Effector memory CD4-positive, alpha-beta T cell (primary cell): ENCODE data around the gene KIF3C.
"Not testable (repeated sequence)": the region's sequence is repeated elsewhere in the genome, so short reads cannot be mapped to it uniquely, and the experiment has no call there.

Experiments used
- DNase-seq, 3 donors: peaks; one replicate each; pipeline ENCODE4 v3.0.0-alpha.2; 2020
- H3K27ac ChIP-seq: 2 replicates; pipeline ENCODE4 v1.7.0; 2013; ENCODE audit warnings: mild to moderate bottlenecking, low read length, moderate library complexity; ENCODE audit not compliant: insufficient read depth, poor library complexity, severe bottlenecking
- H3K27me3 ChIP-seq: replicated peaks from 2 replicates; pipeline ENCODE4 v1.7.0; 2013; ENCODE audit warnings: mild to moderate bottlenecking, low read length; ENCODE audit not compliant: insufficient read depth, control insufficient read depth, poor library complexity, severe bottlenecking
- H3K36me3 ChIP-seq: 2 replicates; pipeline ENCODE4 v1.7.0; 2013; ENCODE audit warnings: mild to moderate bottlenecking, low read length, moderate library complexity; ENCODE audit not compliant: control insufficient read depth, insufficient read depth
- H3K4me1 ChIP-seq: 2 replicates; pipeline ENCODE4 v1.7.0; 2013; ENCODE audit warnings: low read length, mild to moderate bottlenecking; ENCODE audit not compliant: control insufficient read depth, insufficient read depth, poor library complexity, severe bottlenecking
- H3K4me3 ChIP-seq: 2 replicates; pipeline ENCODE4 v1.7.0; 2013; ENCODE audit warnings: low read length, low read depth, mild to moderate bottlenecking; ENCODE audit not compliant: insufficient read depth, poor library complexity, severe bottlenecking
- H3K9me3 ChIP-seq: 2 replicates; pipeline ENCODE4 v1.7.0; 2013; ENCODE audit warnings: mild to moderate bottlenecking, low read length, moderate library complexity; ENCODE audit not compliant: control insufficient read depth

KIF3C gene

DNA sequence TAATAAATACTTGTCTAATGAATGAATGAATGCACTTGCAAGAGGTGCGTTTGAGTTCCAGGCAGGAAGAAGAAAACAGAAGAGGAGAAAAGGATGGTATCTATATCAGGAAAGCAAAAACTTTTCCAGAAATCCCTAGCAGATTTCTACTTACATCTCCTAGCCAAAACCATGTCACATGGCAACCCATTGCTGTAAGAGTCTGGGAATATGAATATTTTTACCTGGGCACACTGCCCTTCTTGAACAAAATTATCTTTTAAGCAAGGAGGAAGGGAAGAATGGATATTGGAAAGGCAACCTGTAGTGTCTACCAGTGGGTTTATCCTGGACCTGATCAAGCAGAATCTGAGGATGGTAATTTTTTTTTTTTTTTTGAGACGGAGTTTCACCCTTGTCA lies 59.8 kb downstream of the KIF3C start:
- Histone ChIP-seq H3K36me3 (no peaks in the 10 kb centered on the region), H3K27me3 (no peaks in the 10 kb centered on the region), H3K4me1 (no peaks in the 10 kb centered on the region), H3K9me3 (no peaks in the 10 kb centered on the region), H3K4me3 (no peak overlapping the region), H3K27ac (no peak overlapping the region)
- DNase-seq = no peak

- H3K36me3 ChIP-seq = no peaks in the 10 kb centered on the region
- H3K27me3 ChIP-seq = no peaks in the 10 kb centered on the region
- DNase-seq = no peak
- H3K27ac ChIP-seq = no peak overlapping the region
- no peaks in the 10 kb centered on the region for H3K9me3 ChIP-seq
- H3K4me3 ChIP-seq = no peak overlapping the region
- H3K4me1 ChIP-seq = no peaks in the 10 kb centered on the region
Observed at GRCh38 chr2:25920786-25921415, 61.4 kb downstream of the KIF3C start.

DNA sequence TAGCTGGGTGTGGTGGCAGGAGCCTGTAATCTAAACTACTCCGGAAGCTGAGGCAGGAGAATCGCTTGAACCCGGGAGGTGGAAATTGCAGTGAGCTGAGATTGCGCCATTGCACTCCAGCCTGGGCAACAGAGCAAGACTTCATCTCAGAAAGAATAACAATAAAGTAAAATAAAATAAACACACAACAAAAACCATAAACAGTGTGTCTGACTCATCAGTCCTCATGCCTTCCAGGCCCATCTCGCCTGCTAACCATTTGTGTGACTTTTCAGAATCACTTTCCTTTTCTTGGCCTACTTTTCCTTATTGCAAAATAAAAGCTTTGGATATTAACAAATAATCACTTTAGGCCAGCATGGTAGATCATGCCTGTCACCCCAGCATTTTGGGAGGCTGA lies 62.0 kb downstream of the KIF3C start:
- H3K4me1 ChIP-seq = no peaks in the 10 kb centered on the region
- DNase-seq = no peak
- H3K27ac ChIP-seq = no peak overlapping the region
- no peaks in the 10 kb centered on the region for H3K9me3 ChIP-seq
- H3K36me3 ChIP-seq = no peaks in the 10 kb centered on the region
- no peak overlapping the region for H3K4me3 ChIP-seq
- H3K27me3 ChIP-seq = no peaks in the 10 kb centered on the region

DNA sequence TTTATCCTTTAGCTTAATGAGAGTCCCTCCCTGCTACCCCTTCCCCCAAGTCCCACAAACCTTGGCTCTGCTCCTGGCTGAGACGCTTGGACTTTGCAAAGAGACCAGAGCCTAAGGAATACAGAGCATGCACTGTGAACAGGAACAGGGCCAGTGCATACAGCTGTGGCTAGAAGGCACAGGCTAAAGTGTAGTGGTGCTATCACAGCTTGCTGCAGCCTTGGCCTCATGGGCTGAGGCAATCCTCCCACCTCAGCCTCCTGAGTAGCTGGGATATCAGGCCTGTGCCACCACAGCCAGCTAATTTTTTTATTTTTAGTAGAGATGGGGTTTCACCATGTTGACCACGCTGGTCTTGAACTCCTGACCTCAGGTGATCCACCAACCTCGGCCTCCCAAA lies 64.5 kb downstream of the KIF3C start:
- Histone ChIP-seq H3K4me3 (no peak overlapping the region), H3K27ac (no peak overlapping the region), H3K36me3 (no peaks in the 10 kb centered on the region), H3K9me3 (no peaks in the 10 kb centered on the region), H3K27me3 (no peaks in the 10 kb centered on the region), H3K4me1 (no peaks in the 10 kb centered on the region)
- no peak for DNase-seq

GRCh38 chr2:25917411-25917810 lies 64.9 kb downstream of the KIF3C start:
- H3K27ac ChIP-seq, H3K36me3 ChIP-seq, H3K9me3 ChIP-seq, H3K27me3 ChIP-seq, DNase-seq, H3K4me3 ChIP-seq, H3K4me1 ChIP-seq: not testable (repeated sequence)

- H3K4me3 ChIP-seq = peak overlapping the region; percentile 31
- H3K27me3 ChIP-seq, H3K9me3 ChIP-seq, H3K27ac ChIP-seq, H3K36me3 ChIP-seq, H3K4me1 ChIP-seq: not testable (repeated sequence)
- DNase-seq = peak in 1 of 3 donors; percentile 4
Observed at GRCh38 chr2:25915944-25916772, 66.1 kb downstream of the KIF3C start.

DNA sequence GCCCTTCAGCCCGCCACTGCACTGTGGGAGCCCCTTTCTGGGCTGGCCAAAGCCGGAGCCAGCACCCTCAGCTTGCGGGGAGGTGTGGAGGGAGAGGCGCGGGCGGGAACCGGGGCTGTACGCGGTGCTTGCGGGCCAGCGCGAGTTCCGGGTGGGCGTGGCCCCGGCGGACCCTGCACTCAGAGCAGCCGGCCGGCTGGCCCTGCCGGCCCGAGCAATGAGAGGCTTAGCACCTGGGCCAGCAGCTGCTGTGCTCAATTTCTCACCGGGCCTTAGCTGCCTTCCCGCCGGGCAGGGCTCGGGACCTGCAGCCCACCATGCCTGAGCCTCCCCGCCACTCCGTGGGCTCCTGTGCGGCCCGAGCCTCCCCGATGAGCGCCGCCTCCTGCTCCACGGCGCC lies 66.9 kb downstream of the KIF3C start:
- H3K27me3 ChIP-seq, DNase-seq, H3K4me3 ChIP-seq, H3K36me3 ChIP-seq, H3K4me1 ChIP-seq, H3K27ac ChIP-seq, H3K9me3 ChIP-seq: not testable (repeated sequence)

DNA sequence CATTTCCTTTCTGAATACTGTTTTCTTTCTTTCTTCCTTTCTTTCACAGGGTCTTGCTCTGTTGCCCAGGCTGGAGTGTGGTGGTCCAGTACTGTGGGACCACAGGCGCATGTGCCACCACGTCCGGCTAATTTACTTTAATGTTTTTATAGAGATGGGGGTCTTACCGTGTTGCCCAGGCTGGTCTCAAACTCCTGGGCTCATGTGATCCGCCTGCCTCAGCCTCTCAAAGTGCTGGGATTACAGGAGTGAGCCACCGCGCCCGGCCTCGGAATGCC lies 68.7 kb downstream of the KIF3C start:
- not testable (repeated sequence) for H3K36me3 ChIP-seq

GRCh38 chr2:25912851-25913695 lies 69.2 kb downstream of the KIF3C start:
- Histone ChIP-seq H3K27me3 (no peaks in the 10 kb centered on the region), H3K4me3 (no peak overlapping the region), H3K36me3 (no peaks in the 10 kb centered on the region), H3K9me3 (no peaks in the 10 kb centered on the region), H3K4me1 (no peaks in the 10 kb centered on the region), H3K27ac (no peak overlapping the region)
- DNase-seq = no peak

More for the DNA sequence above, 68.7 kb downstream of the KIF3C start:
- not testable (repeated sequence) for H3K27me3 ChIP-seq, DNase-seq, H3K9me3 ChIP-seq, H3K4me3 ChIP-seq, H3K4me1 ChIP-seq, H3K27ac ChIP-seq

GRCh38 chr2:25909574-25909973 lies 72.7 kb downstream of the KIF3C start:
- not testable (repeated sequence) for H3K27ac ChIP-seq, H3K9me3 ChIP-seq, H3K27me3 ChIP-seq, H3K4me1 ChIP-seq, DNase-seq, H3K36me3 ChIP-seq, H3K4me3 ChIP-seq
